ENCODE results near the gene TESK2.

DNA sequence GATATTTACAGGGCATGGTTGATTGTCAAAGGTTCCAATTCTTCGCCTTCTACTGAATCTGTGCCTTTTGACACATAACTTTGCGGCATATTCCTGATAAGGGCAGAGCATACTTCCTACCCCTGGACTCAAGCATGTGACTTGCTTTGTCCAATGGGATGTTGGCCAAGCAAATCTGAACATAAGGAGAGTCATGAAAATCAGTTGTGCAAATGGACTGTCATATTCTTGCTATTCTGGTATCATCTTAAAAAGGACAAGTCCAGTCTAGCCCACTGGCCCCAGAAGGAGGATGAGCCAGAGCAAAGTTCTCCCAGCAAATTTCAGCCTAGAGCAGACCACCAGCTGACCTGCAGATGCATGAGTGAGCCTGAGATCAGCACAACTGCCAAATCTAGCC, 109.7 kb downstream of the TESK2 start:
- TF ChIP-seq CTCF (IDR thresholded peaks at IDR 0.05): no peak
- no peak for TF ChIP-seq POLR2A (IDR thresholded peaks at IDR 0.05)

All from right lobe of liver (tissue), 4 donors.